IMR-90 (cell line): ENCODE results near the gene SLC35G6. TPM values are rescaled to one million over a fixed set of nuclear protein-coding genes. Genes with fewer than 3 reads are reported as not detected.

Experiments used
- ATAC-seq: fragments of 200-7000 bp; cut with Tn5 transposase; 2 replicates; pipeline ENCODE4 v1.9.1; 2020; ENCODE audit warnings: low read depth, mild to moderate bottlenecking, moderate library complexity
- BruUV-seq: library from RNA; stranded (reverse); fragments of 400-500 nt; replicated peaks from 2 replicates; lab custom pipeline; 2021; lab: Mats Ljungman, UMichigan
- CTCF ChIA-PET: fragments of 300-600 bp; formaldehyde crosslinking; extraction: SDS; loops from one replicate; lab custom pipeline; 2021; ENCODE audit warnings: antibody characterized with exemption; lab: Yijun Ruan, JAX
- POLR2A ChIA-PET: fragments of 300-600 bp; sonication (Branson Sonifier 250); formaldehyde crosslinking; loops from one replicate; lab custom pipeline; 2022; ENCODE audit warnings: antibody characterized with exemption; ENCODE audit not compliant: unreplicated experiment; lab: Charles Lee
- DNase-seq: peaks from one replicate; pipeline ENCODE4 v3.0.0; 2013
- H2AFZ ChIP-seq: replicated peaks from 2 replicates; pipeline ENCODE3; 2013; ENCODE audit warnings: low read length, mild to moderate bottlenecking; ENCODE audit not compliant: poor library complexity
- H2AK5ac ChIP-seq: 2 replicates; pipeline ENCODE4 v1.6.1; 2013; ENCODE audit warnings: low read depth, low read length, inconsistent platforms
- H2AK9ac ChIP-seq: replicated peaks from 2 replicates; pipeline ENCODE3; 2013; ENCODE audit warnings: mild to moderate bottlenecking, low read depth, low read length, moderate library complexity; ENCODE audit not compliant: poor library complexity
- H2BK120ac ChIP-seq: 2 replicates; pipeline ENCODE4 v1.6.1; 2013; ENCODE audit warnings: low read depth, low read length, inconsistent platforms
- H2BK15ac ChIP-seq: 3 replicates; pipeline ENCODE4 v1.6.1; 2013; ENCODE audit warnings: low read depth, low read length, inconsistent platforms
- H2BK20ac ChIP-seq: 2 replicates; pipeline ENCODE4 v1.6.1; 2013; ENCODE audit warnings: low read depth, mild to moderate bottlenecking, inconsistent platforms, low read length, moderate library complexity
- H2BK5ac ChIP-seq: 2 replicates; pipeline ENCODE4 v1.6.1; 2013; ENCODE audit warnings: mild to moderate bottlenecking, low read depth, low read length, inconsistent platforms; ENCODE audit not compliant: poor library complexity, severe bottlenecking
- H3K14ac ChIP-seq: replicated peaks from 2 replicates; pipeline ENCODE4 v1.6.1; 2013; ENCODE audit warnings: low read depth, low read length, inconsistent platforms
- H3K18ac ChIP-seq: 2 replicates; pipeline ENCODE4 v1.6.1; 2013; ENCODE audit warnings: low read depth, low read length, control low read depth
- H3K23ac ChIP-seq: 2 replicates; pipeline ENCODE4 v1.6.1; 2013; ENCODE audit warnings: low read depth, low read length, inconsistent platforms
- H3K27ac ChIP-seq: 2 replicates; pipeline ENCODE4 v1.5.1; 2013; ENCODE audit warnings: mild to moderate bottlenecking, control low read depth, low read length; ENCODE audit not compliant: insufficient read depth
- H3K27me3 ChIP-seq: 2 replicates; pipeline ENCODE4 v1.6.1; 2013; ENCODE audit warnings: low read length; ENCODE audit not compliant: control insufficient read depth, insufficient read depth
- H3K36me3 ChIP-seq: 2 replicates; pipeline ENCODE4 v1.6.1; 2013; ENCODE audit warnings: low read length, mixed read lengths; ENCODE audit not compliant: control insufficient read depth, insufficient read depth
- H3K4ac ChIP-seq: 2 replicates; pipeline ENCODE4 v1.6.1; 2013; ENCODE audit warnings: low read depth, low read length, inconsistent platforms
- H3K4me1 ChIP-seq: 2 replicates; pipeline ENCODE4 v1.6.1; 2013; ENCODE audit warnings: low read length, mixed read lengths; ENCODE audit not compliant: control insufficient read depth, insufficient read depth
- H3K4me2 ChIP-seq: 2 replicates; pipeline ENCODE4 v1.6.1; 2013; ENCODE audit warnings: low read depth, mild to moderate bottlenecking, control low read depth, low read length, moderate library complexity
- H3K4me3 ChIP-seq: 2 replicates; pipeline ENCODE4 v1.5.1; 2013; ENCODE audit warnings: low read depth, mild to moderate bottlenecking, control low read depth, low read length, moderate library complexity; ENCODE audit not compliant: insufficient read depth
- H3K56ac ChIP-seq: 2 replicates; pipeline ENCODE4 v1.6.1; 2013; ENCODE audit warnings: low read length, inconsistent platforms; ENCODE audit not compliant: insufficient read depth; ENCODE audit errors: extremely low read depth
- H3K79me1 ChIP-seq, 2 experiments: 2 replicates each; pipeline ENCODE4 v1.6.1; 2013; ENCODE audit warnings: low read length in 2 of 2, inconsistent platforms in 1 of 2, low read depth in 1 of 2
- H3K9ac ChIP-seq: 2 replicates; pipeline ENCODE4 v1.6.1; 2013; ENCODE audit warnings: low read depth, low read length, control low read depth
- H3K9me1 ChIP-seq: 2 replicates; pipeline ENCODE4 v1.6.1; 2013; ENCODE audit warnings: low read length, inconsistent platforms; ENCODE audit not compliant: insufficient read depth
- H3K9me3 ChIP-seq: 2 replicates; pipeline ENCODE4 v1.6.1; 2013; ENCODE audit warnings: low read length; ENCODE audit not compliant: control insufficient read depth, insufficient read depth
- H4K20me1 ChIP-seq: 2 replicates; pipeline ENCODE4 v1.6.1; 2013; ENCODE audit warnings: low read length, inconsistent platforms; ENCODE audit not compliant: insufficient read depth
- H4K5ac ChIP-seq: 2 replicates; pipeline ENCODE4 v1.6.1; 2013; ENCODE audit warnings: mild to moderate bottlenecking, low read depth, low read length, control low read depth
- H4K8ac ChIP-seq, 2 experiments: 2 replicates each; pipeline ENCODE4 v1.6.1; 2013; ENCODE audit warnings: low read depth in 2 of 2, low read length in 2 of 2, control low read depth in 1 of 2, inconsistent platforms in 1 of 2
- H4K91ac ChIP-seq: 2 replicates; pipeline ENCODE4 v1.6.1; 2013; ENCODE audit warnings: low read depth, low read length, inconsistent platforms; ENCODE audit not compliant: insufficient read depth
- BHLHE40 ChIP-seq: fragments of 150-350 bp; IDR thresholded peaks from 2 replicates; pipeline ENCODE4 v1.6.1; 2016; ENCODE audit warnings: mild to moderate bottlenecking, low read depth, low read length
- CEBPB ChIP-seq: IDR thresholded peaks from 2 replicates; pipeline ENCODE4 v1.6.1; 2012; ENCODE audit warnings: low read depth, low read length, improper control_type of control experiment
- ELK1 ChIP-seq: fragments of 150-350 bp; IDR thresholded peaks from 2 replicates; pipeline ENCODE4 v1.6.1; 2016; ENCODE audit warnings: low read depth, mild to moderate bottlenecking, low read length, moderate library complexity, borderline replicate concordance
- FOS ChIP-seq: fragments of 150-350 bp; IDR thresholded peaks from 2 replicates; pipeline ENCODE4 v1.6.1; 2016; ENCODE audit warnings: low read depth, low read length
- NFE2L2 ChIP-seq: fragments of 150-350 bp; IDR thresholded peaks from 2 replicates; pipeline ENCODE4 v1.6.1; 2016; ENCODE audit warnings: low read depth, mild to moderate bottlenecking, low read length
- WGBS, 2 experiments: methylation state at CpG; one replicate each; pipeline versions ENCODE4 v1.1.5 to v1.1.7; 2013; ENCODE audit warnings: missing lambda C conversion rate in 2 of 2; ENCODE audit not compliant: insufficient read length in 1 of 2; ENCODE audit errors: extremely low coverage in 2 of 2; 5-methylcytosine and 5-hydroxymethylcytosine counted together
- dilution Hi-C: fragments of 300-500 bp; cut with HindIII; formaldehyde crosslinking; loops from one replicate; pipeline ENCODE4 v1.14.3; 2018; ENCODE audit warnings: low sequenced_read_pairs; ENCODE audit not compliant: unreplicated experiment
- in situ Hi-C: fragments of 300-500 bp; cut with MboI; formaldehyde crosslinking; loops from 3 replicates; pipeline ENCODE4 v1.14.3; 2019; ENCODE audit warnings: low sequenced_read_pairs, inconsistent platforms, mixed read lengths
- intact Hi-C: fragments of 100-400 bp; cut with micrococcal nuclease; formaldehyde crosslinking; loops from 2 replicates; pipeline ENCODE4 v1.10.0; 2022
- polyA plus RNA-seq, 3 experiments: library from polyadenylated mRNA; depleted of rRNA; stranded (reverse); fragments of >200 nt; gene quantifications; 2 replicates each; pipeline ENCODE4 v1.2.3, GENCODE V29; 2012; ENCODE audit warnings: low replicate concordance in 1 of 3
- total RNA-seq: library from RNA; depleted of rRNA; stranded (reverse); fragments of >200 nt; gene quantifications from 2 replicates; pipeline ENCODE4 v1.2.3, GENCODE V29; 2012

The SLC35G6 gene
- total and polyA plus RNA-seq, 2 of the 4 experiments (the other 2 are of a cell fraction), result not detected

GRCh38 chr17:7497636-7498035, 16.4 kb downstream of the SLC35G6 start:
- Histone ChIP-seq H3K9ac (no peak overlapping the region), H4K91ac (no peak overlapping the region), H3K27ac (no peak overlapping the region), H2AK9ac (no peak overlapping the region), H4K20me1 (peaks cover 46% of the 10 kb centered on the region), H3K27me3 (no peaks in the 10 kb centered on the region), H3K36me3 (peaks cover 67% of the 10 kb centered on the region), H4K8ac (no peak overlapping the region), H3K14ac (no peak overlapping the region), H3K9me3 (no peaks in the 10 kb centered on the region), H2AFZ (no peak overlapping the region), H3K79me1 (peaks cover 51 to 71% of the 10 kb centered on the region in 2 experiments), H2BK5ac (no peak overlapping the region), H2BK15ac (no peak overlapping the region), H2AK5ac (no peak overlapping the region), H3K18ac (no peak overlapping the region), H3K23ac (no peak overlapping the region), H3K4me3 (no peak overlapping the region), H3K56ac (no peak overlapping the region), H2BK20ac (no peak overlapping the region), H2BK120ac (no peak overlapping the region), H3K4me2 (no peak overlapping the region), H4K5ac (no peak overlapping the region), H3K9me1 (peaks cover 12% of the 10 kb centered on the region; the same call in 1 of the 2 replicates), H3K4me1 (no peaks in the 10 kb centered on the region), H3K4ac (no peak overlapping the region)
- ChIA-PET CTCF (no interaction called here), POLR2A (no interaction called here)
- DNase-seq, result no peak
- intact Hi-C loops (no loop called here), in situ Hi-C loops (no loop called here), dilution Hi-C loops (no loop called here)
- BruUV-seq, result no TSS peak
- ATAC-seq, result no peak
- TF ChIP-seq FOS (no peak), CEBPB (no peak), BHLHE40 (no peak), NFE2L2 (no peak), ELK1 (no peak)
- 100% methylated on average over 1 of the region's 14 CpGs; no CpG with 5 or more reads in 1 of the 2 experiments for WGBS, 2 experiments
